ENCODE results near the gene BTBD9. TPM values are rescaled to one million over a fixed set of nuclear protein-coding genes. Genes with fewer than 3 reads are reported as not detected.

BTBD9 gene
- total RNA-seq, 1 donor from 2014 or later = 10.3 TPM

GRCh38 chr6:38322138-38322537, 317.6 kb downstream of the BTBD9 start:
- no peaks in the 10 kb centered on the region for H3K9me3 Mint-ChIP-seq (ENCODE audit: unreplicated experiment)
- no peak for DNase-seq (ENCODE audit: low spot score)
- no peaks in the 10 kb centered on the region for H3K36me3 Mint-ChIP-seq (ENCODE audit: low read depth, unreplicated experiment)
- TF ChIP-seq, protein P1, sequence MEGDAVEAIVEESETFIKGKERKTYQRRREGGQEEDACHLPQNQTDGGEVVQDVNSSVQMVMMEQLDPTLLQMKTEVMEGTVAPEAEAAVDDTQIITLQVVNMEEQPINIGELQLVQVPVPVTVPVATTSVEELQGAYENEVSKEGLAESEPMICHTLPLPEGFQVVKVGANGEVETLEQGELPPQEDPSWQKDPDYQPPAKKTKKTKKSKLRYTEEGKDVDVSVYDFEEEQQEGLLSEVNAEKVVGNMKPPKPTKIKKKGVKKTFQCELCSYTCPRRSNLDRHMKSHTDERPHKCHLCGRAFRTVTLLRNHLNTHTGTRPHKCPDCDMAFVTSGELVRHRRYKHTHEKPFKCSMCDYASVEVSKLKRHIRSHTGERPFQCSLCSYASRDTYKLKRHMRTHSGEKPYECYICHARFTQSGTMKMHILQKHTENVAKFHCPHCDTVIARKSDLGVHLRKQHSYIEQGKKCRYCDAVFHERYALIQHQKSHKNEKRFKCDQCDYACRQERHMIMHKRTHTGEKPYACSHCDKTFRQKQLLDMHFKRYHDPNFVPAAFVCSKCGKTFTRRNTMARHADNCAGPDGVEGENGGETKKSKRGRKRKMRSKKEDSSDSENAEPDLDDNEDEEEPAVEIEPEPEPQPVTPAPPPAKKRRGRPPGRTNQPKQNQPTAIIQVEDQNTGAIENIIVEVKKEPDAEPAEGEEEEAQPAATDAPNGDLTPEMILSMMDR (IDR thresholded peaks at IDR 0.05; ENCODE audit: unreplicated experiment) = no peak
- peaks cover 13% of the 10 kb centered on the region for H3K4me1 Mint-ChIP-seq (ENCODE audit: unreplicated experiment)
- H3K4me3 Mint-ChIP-seq (ENCODE audit: unreplicated experiment) = no peak overlapping the region
- H3K27ac Mint-ChIP-seq (ENCODE audit: unreplicated experiment) = no peak overlapping the region
- no peaks in the 10 kb centered on the region for H3K27me3 Mint-ChIP-seq (ENCODE audit: unreplicated experiment)

DNA sequence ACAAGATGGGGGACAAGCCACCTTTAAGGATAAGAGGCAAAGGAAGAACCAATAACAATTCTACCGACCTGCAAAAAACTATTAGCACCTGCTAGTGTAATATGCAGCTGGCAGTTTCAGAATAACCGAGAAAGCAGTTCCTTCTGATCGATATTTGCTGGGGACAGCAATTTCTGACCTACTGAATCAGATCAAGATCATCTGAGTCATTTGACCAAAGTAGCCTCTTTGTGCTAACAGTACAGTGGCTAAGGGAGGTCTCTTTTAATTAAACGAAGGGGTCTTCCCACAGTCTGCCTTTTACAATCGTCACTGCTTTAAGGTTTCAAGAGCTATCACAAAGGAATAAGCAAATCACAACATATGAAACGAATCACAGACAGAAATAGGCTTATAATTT, 318.9 kb downstream of the BTBD9 start:
- DNase-seq (ENCODE audit: low spot score) = no peak
- peaks cover 13% of the 10 kb centered on the region for H3K4me1 Mint-ChIP-seq (ENCODE audit: unreplicated experiment)
- H3K36me3 Mint-ChIP-seq (ENCODE audit: low read depth, unreplicated experiment) = no peaks in the 10 kb centered on the region
- no peaks in the 10 kb centered on the region for H3K27me3 Mint-ChIP-seq (ENCODE audit: unreplicated experiment)
- H3K4me3 Mint-ChIP-seq (ENCODE audit: unreplicated experiment) = no peak overlapping the region
- H3K9me3 Mint-ChIP-seq (ENCODE audit: unreplicated experiment) = no peaks in the 10 kb centered on the region
- TF ChIP-seq, protein P1 (IDR thresholded peaks at IDR 0.05; ENCODE audit: unreplicated experiment) = no peak
- no peak overlapping the region for H3K27ac Mint-ChIP-seq (ENCODE audit: unreplicated experiment)

DNA sequence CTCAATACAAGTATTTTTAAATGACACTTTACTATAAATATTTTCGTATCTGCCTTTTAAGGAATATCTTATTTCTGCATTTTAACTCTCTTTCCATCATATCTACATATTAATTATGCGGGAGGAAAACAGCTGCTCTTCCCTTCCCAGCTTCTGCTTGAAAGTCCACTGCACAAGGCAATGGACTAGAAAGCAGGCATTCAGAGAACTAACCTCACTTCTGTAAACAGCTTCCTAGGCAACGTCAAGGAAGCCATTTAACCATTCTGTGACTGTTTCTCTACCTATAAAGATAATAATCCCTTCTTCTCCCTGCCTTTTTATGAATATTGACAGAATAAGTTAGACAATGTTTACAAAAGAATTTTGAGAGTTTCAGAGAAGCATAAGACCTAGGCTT, 319.4 kb downstream of the BTBD9 start:
- no peaks in the 10 kb centered on the region for H3K27me3 Mint-ChIP-seq (ENCODE audit: unreplicated experiment)
- TF ChIP-seq, protein P1 (IDR thresholded peaks at IDR 0.05; ENCODE audit: unreplicated experiment) = no peak
- no peak for DNase-seq (ENCODE audit: low spot score)
- no peak overlapping the region for H3K4me3 Mint-ChIP-seq (ENCODE audit: unreplicated experiment)
- H3K36me3 Mint-ChIP-seq (ENCODE audit: low read depth, unreplicated experiment) = no peaks in the 10 kb centered on the region
- H3K9me3 Mint-ChIP-seq (ENCODE audit: unreplicated experiment) = no peaks in the 10 kb centered on the region
- H3K27ac Mint-ChIP-seq (ENCODE audit: unreplicated experiment) = no peak overlapping the region
- peaks cover 13% of the 10 kb centered on the region for H3K4me1 Mint-ChIP-seq (ENCODE audit: unreplicated experiment)

GRCh38 chr6:38319256-38320212, 320.2 kb downstream of the BTBD9 start:
- no peaks in the 10 kb centered on the region for H3K27me3 Mint-ChIP-seq (ENCODE audit: unreplicated experiment)
- no peaks in the 10 kb centered on the region for H3K9me3 Mint-ChIP-seq (ENCODE audit: unreplicated experiment)
- TF ChIP-seq, protein P1 (IDR thresholded peaks at IDR 0.05; ENCODE audit: unreplicated experiment) = no peak
- H3K27ac Mint-ChIP-seq (ENCODE audit: unreplicated experiment) = no peak overlapping the region
- H3K4me1 Mint-ChIP-seq (ENCODE audit: unreplicated experiment) = peaks cover 12% of the 10 kb centered on the region
- DNase-seq (ENCODE audit: low spot score) = no peak
- no peak overlapping the region for H3K4me3 Mint-ChIP-seq (ENCODE audit: unreplicated experiment)
- no peaks in the 10 kb centered on the region for H3K36me3 Mint-ChIP-seq (ENCODE audit: low read depth, unreplicated experiment)

Measured in endothelial cell (in vitro differentiated cells).